Panc1 (cell line): ENCODE measurements around the gene RPL7A.

ENCODE experiments used
- POLR2AphosphoS5 ChIP-seq: IDR thresholded peaks from 2 replicates; pipeline ENCODE4 v1.6.1; 2012; ENCODE audit warnings: mild to moderate bottlenecking, low read depth, low read length, moderate library complexity
- TF ChIP-seq, protein P1 (sequence below): fragments of 450-650 bp; IDR thresholded peaks from 2 replicates; pipeline ENCODE4 v1.5.1; 2017; ENCODE audit warnings: mild to moderate bottlenecking
- TF ChIP-seq, protein P2 (sequence below), 2 experiments: IDR thresholded peaks; 2 replicates each; pipeline ENCODE4 v1.6.1; 2011 to 2012; ENCODE audit warnings: low read depth in 2 of 2, control low read depth in 1 of 2, low read length in 1 of 2, mild to moderate bottlenecking in 1 of 2, moderate library complexity in 1 of 2; ENCODE audit not compliant: insufficient read depth in 1 of 2

DNA sequence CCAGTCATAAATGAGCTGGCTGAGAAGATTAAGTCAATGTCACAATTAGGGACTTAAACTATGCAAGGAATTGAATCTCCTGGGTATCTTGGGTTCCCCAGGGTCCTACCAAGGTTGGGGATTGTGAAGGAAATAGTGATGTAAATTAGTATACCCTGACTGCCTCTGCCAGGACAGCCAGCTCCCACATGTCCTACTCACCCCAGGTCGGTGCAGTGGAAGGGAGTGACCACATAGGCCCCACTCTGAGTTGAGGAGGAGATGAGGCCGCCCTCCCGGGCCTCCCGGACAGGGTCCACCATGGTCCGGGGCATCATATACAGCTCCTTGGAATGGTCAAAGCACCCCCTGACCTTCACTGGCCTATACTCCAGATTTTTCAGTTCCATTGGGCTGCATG is 5.5 kb downstream of the RPL7A start:
- TF ChIP-seq, protein P1, sequence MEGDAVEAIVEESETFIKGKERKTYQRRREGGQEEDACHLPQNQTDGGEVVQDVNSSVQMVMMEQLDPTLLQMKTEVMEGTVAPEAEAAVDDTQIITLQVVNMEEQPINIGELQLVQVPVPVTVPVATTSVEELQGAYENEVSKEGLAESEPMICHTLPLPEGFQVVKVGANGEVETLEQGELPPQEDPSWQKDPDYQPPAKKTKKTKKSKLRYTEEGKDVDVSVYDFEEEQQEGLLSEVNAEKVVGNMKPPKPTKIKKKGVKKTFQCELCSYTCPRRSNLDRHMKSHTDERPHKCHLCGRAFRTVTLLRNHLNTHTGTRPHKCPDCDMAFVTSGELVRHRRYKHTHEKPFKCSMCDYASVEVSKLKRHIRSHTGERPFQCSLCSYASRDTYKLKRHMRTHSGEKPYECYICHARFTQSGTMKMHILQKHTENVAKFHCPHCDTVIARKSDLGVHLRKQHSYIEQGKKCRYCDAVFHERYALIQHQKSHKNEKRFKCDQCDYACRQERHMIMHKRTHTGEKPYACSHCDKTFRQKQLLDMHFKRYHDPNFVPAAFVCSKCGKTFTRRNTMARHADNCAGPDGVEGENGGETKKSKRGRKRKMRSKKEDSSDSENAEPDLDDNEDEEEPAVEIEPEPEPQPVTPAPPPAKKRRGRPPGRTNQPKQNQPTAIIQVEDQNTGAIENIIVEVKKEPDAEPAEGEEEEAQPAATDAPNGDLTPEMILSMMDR, result no peak
- TF ChIP-seq POLR2AphosphoS5, result no peak; the same call in 1 of the 2 replicates
- TF ChIP-seq, protein P2, sequence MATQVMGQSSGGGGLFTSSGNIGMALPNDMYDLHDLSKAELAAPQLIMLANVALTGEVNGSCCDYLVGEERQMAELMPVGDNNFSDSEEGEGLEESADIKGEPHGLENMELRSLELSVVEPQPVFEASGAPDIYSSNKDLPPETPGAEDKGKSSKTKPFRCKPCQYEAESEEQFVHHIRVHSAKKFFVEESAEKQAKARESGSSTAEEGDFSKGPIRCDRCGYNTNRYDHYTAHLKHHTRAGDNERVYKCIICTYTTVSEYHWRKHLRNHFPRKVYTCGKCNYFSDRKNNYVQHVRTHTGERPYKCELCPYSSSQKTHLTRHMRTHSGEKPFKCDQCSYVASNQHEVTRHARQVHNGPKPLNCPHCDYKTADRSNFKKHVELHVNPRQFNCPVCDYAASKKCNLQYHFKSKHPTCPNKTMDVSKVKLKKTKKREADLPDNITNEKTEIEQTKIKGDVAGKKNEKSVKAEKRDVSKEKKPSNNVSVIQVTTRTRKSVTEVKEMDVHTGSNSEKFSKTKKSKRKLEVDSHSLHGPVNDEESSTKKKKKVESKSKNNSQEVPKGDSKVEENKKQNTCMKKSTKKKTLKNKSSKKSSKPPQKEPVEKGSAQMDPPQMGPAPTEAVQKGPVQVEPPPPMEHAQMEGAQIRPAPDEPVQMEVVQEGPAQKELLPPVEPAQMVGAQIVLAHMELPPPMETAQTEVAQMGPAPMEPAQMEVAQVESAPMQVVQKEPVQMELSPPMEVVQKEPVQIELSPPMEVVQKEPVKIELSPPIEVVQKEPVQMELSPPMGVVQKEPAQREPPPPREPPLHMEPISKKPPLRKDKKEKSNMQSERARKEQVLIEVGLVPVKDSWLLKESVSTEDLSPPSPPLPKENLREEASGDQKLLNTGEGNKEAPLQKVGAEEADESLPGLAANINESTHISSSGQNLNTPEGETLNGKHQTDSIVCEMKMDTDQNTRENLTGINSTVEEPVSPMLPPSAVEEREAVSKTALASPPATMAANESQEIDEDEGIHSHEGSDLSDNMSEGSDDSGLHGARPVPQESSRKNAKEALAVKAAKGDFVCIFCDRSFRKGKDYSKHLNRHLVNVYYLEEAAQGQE (IDR thresholded peaks at IDR 0.05; ENCODE audit: insufficient read depth in 1 of 2, low read depth in 2 of 2, low read length in 1 of 2), result no peak
